HepG2 (cell line): Measurements from ENCODE around the gene TUBA4B. TPM values are rescaled to one million over a fixed set of nuclear protein-coding genes. Genes with fewer than 3 reads are reported as not detected.

ENCODE experiments used
- ATAC-seq: fragments of 200-7000 bp; cut with Tn5 transposase; 3 replicates; pipeline ENCODE4 v1.9.1; 2020; ENCODE audit warnings: mild to moderate bottlenecking, moderate library complexity
- BruUV-seq: library from RNA; stranded (reverse); fragments of 400-500 nt; replicated peaks from 2 replicates; lab custom pipeline; 2021; lab: Mats Ljungman, UMichigan
- CTCF ChIA-PET: fragments of 300-600 bp; formaldehyde crosslinking; extraction: SDS; loops from one replicate; lab custom pipeline; 2021; ENCODE audit warnings: low total read pairs, inconsistent platforms, low intra/inter-chr PET ratio; lab: Yijun Ruan, JAX
- POLR2A ChIA-PET: fragments of 350-600 bp; sonication (Branson Sonifier 250); formaldehyde crosslinking; loops from one replicate; lab custom pipeline; 2020; ENCODE audit warnings: antibody characterized with exemption, inconsistent platforms; lab: Yijun Ruan, JAX
- DNase-seq: peaks from one replicate; pipeline ENCODE4 v3.0.0-alpha.2; 2015; ENCODE audit warnings: low spot score
- FAIRE-seq: peaks from 3 replicates; lab custom pipeline; 2011; peaks lifted over from hg19 to GRCh38; lab: Jason Lieb, UNC
- H2AFZ ChIP-seq: one replicate; pipeline ENCODE4 v1.6.1; 2011; ENCODE audit warnings: low read length, inconsistent platforms
- H3K27ac ChIP-seq: fragments of 300-600 bp; 3 replicates; pipeline ENCODE4 v1.8.0; 2011; ENCODE audit warnings: mixed run types, mild to moderate bottlenecking, mixed read lengths, low read length, inconsistent platforms; ENCODE audit not compliant: insufficient read depth; ENCODE audit errors: extremely low read length
- H3K27me3 ChIP-seq, 2 experiments: fragments of 200-600 bp in 1 of 2; 2 replicates in 1 of 2; 3 replicates in 1 of 2; pipeline versions ENCODE4 v1.6.0 to v1.8.0; 2011; ENCODE audit warnings: low read length in 2 of 2, mild to moderate bottlenecking in 2 of 2, moderate library complexity in 2 of 2, inconsistent platforms in 1 of 2; ENCODE audit not compliant: insufficient read depth in 2 of 2, control insufficient read depth in 1 of 2
- H3K36me3 ChIP-seq, 2 experiments: fragments of 200-600 bp in 1 of 2; replicated peaks in 1 of 2; 2 replicates in 1 of 2; 3 replicates in 1 of 2; pipeline versions ENCODE4 v1.5.1 to v1.8.0; 2011; ENCODE audit warnings: low read length in 2 of 2, inconsistent platforms in 1 of 2; ENCODE audit not compliant: insufficient read depth in 2 of 2, control insufficient read depth in 1 of 2
- H3K4me1 ChIP-seq: 2 replicates; pipeline ENCODE4 v1.5.1; 2012; ENCODE audit warnings: low read length, inconsistent platforms; ENCODE audit not compliant: insufficient read depth
- H3K4me2 ChIP-seq: 2 replicates; pipeline ENCODE4 v1.6.0; 2011; ENCODE audit warnings: low read depth, low read length, inconsistent platforms
- H3K4me3 ChIP-seq, 3 experiments: fragments of 200-600 bp in 1 of 3; sonication (generic), shearing (Covaris generic) in 1 of 3; replicated peaks in 1 of 3; 2 replicates each; pipeline ENCODE4 v1.5.1; 2011 to 2016; ENCODE audit warnings: low read length in 3 of 3, inconsistent platforms in 2 of 3, low read depth in 2 of 3, mild to moderate bottlenecking in 2 of 3, control low read depth in 1 of 3, mixed read lengths in 1 of 3; ENCODE audit not compliant: insufficient read depth in 1 of 3
- H3K79me2 ChIP-seq: one replicate; pipeline ENCODE4 v1.6.1; 2011; ENCODE audit warnings: low read length, inconsistent platforms; ENCODE audit not compliant: insufficient read depth
- H3K9ac ChIP-seq: 2 replicates; pipeline ENCODE4 v1.6.0; 2011; ENCODE audit warnings: mild to moderate bottlenecking, low read depth, low read length, inconsistent platforms; ENCODE audit not compliant: insufficient read depth
- H3K9me3 ChIP-seq: 2 replicates; pipeline ENCODE4 v1.5.1; 2012; ENCODE audit warnings: mild to moderate bottlenecking, low read length
- H4K20me1 ChIP-seq: 2 replicates; pipeline ENCODE4 v1.6.0; 2011; ENCODE audit warnings: inconsistent platforms, mild to moderate bottlenecking, low read length, moderate library complexity; ENCODE audit not compliant: insufficient read depth
- CBFB ChIP-seq: sonication (generic); formaldehyde crosslinking; IDR thresholded peaks from 2 replicates; pipeline ENCODE4 v1.4.0; 2020; ENCODE audit warnings: missing genetic modification reagents
- CHD4 ChIP-seq: fragments of 200-600 bp; sonication (generic); IDR thresholded peaks from 2 replicates; pipeline ENCODE4 v1.7.0; 2017; ENCODE audit warnings: mild to moderate bottlenecking, low read length, borderline replicate concordance
- JUNB ChIP-seq: sonication (generic); formaldehyde crosslinking; IDR thresholded peaks from 2 replicates; pipeline ENCODE4 v1.8.0; 2022; ENCODE audit warnings: missing genetic modification reagents, mild to moderate bottlenecking, borderline replicate concordance
- PAX8 ChIP-seq: sonication (generic); formaldehyde crosslinking; IDR thresholded peaks from 2 replicates; pipeline ENCODE4 v1.8.0; 2022; ENCODE audit warnings: mild to moderate bottlenecking, missing genetic modification reagents, borderline replicate concordance
- XRCC5 ChIP-seq: fragments of 200-400 bp; formaldehyde crosslinking; optimal IDR thresholded peaks from 2 replicates; pipeline ENCODE3; 2017; ENCODE audit warnings: mild to moderate bottlenecking, low read length
- ZMYM3 ChIP-seq: sonication (generic); formaldehyde crosslinking; IDR thresholded peaks from 2 replicates; pipeline ENCODE4 v1.5.1; 2020; ENCODE audit warnings: mild to moderate bottlenecking, missing genetic modification reagents
- ZNF431 ChIP-seq: sonication (generic); formaldehyde crosslinking; IDR thresholded peaks from 2 replicates; pipeline ENCODE4 v1.9.0; 2022; ENCODE audit warnings: missing genetic modification reagents, low read depth, mild to moderate bottlenecking, borderline replicate concordance
- WGBS: methylation state at CpG from one replicate; pipeline ENCODE4 v1.1.6; 2017; ENCODE audit warnings: low lambda C conversion rate; 5-methylcytosine and 5-hydroxymethylcytosine counted together
- in situ Hi-C: cut with HindIII; loops from 2 replicates; pipeline ENCODE4 v1.10.0; 2017; ENCODE audit warnings: low pct_unique_long_range_greater_than_20kb; ENCODE audit not compliant: extremely low pct_ligation_motif_present
- intact Hi-C: fragments of 100-400 bp; cut with micrococcal nuclease; formaldehyde crosslinking; loops from one replicate; pipeline ENCODE4 v1.10.0; 2022; ENCODE audit not compliant: unreplicated experiment
- polyA plus RNA-seq, 8 experiments: library from polyadenylated mRNA; depleted of rRNA in 3 of 8; stranded (reverse) in 7 of 8; unstranded in 1 of 8; fragments of >200 nt; fragmentation: Illumina TruSeq in 4 of 8; extraction: Trizol in 4 of 8; gene quantifications; 2 replicates each; pipeline versions ENCODE4 v1.2.1 to v1.2.3, GENCODE V29; 2011 to 2016; ENCODE audit warnings: low read depth in 4 of 8, missing spikeins in 1 of 8, mixed read lengths in 1 of 8; ENCODE audit not compliant: insufficient read depth in 1 of 8
- total RNA-seq, 5 experiments: library from RNA; depleted of rRNA; stranded (reverse); fragments of >200 nt; fragmentation: Illumina TruSeq; extraction: Trizol; gene quantifications; 2 replicates each; pipeline ENCODE4 v1.2.3, GENCODE V29; 2016; ENCODE audit warnings: low read depth in 1 of 5
- TF ChIP-seq, protein P1 (sequence below): IDR thresholded peaks from 2 replicates; pipeline ENCODE4 v1.6.1; 2012; ENCODE audit warnings: inconsistent platforms

TUBA4B gene
- total and polyA plus RNA-seq, 2 of the 13 experiments (the other 11 are each of a cell fraction or from before 2014, with no cell fraction given): 0.18 to 0.22 TPM

DNA sequence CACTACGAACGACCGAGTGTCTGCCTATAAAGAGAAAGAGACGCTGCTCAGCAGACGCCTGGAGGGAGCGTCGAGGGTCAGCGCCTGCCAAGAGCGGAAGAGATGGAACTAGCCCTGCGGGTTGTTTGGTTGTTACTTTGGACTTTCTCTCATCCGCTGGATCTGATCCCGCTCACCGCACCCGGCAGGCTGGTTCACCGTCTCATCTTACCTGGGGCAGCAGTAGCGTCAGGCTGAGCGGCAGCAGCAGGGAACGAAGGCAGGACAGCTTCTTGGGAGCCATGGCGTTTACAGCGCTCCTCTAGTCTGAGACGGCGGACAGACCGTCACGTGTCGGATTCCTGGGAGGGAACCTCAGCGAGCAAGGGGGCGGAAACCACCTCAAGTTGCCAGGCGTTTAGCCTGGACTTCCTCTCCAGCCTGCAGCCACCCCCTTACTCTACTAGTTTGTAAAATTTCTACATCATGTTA is 9.7 kb upstream of the TUBA4B start (continued):
- TF ChIP-seq PAX8 (CRISPR knock-in tag): no peak
- no peak for TF ChIP-seq XRCC5
- TF ChIP-seq JUNB (CRISPR knock-in tag): no peak

DNA sequence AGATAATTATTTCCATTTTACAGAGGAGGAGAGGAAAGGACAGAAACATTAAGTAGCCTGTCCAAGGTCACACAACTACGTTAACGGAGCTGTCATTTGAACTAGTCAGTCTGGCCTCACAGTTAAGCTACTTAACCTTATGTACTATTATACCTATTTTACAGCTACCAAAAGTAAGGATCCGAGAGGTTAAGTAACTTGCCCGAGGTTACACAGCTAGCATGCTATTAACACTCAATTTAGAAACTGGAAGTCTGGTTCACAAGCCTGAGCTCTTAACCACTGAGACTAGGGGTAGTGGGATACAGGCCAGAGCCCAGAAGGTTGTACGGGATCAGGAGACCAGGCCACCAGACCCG is 8.3 kb upstream of the TUBA4B start:
- FAIRE-seq (peak; percentile 46), ATAC-seq (no peak), DNase-seq (no peak)
- Histone ChIP-seq H3K9me3 (no peaks in the 10 kb centered on the region), H4K20me1 (no peaks in the 10 kb centered on the region), H3K4me3 (peak overlapping the region; percentile 88 to 97 (median 93)), H3K4me2 (peak overlapping the region; percentile 90), H3K36me3 (peaks cover 2 to 13% of the 10 kb centered on the region in 2 experiments), H3K27me3 (no peaks in the 10 kb centered on the region; a peak in 1 of 5 replicates), H3K4me1 (peaks cover 48% of the 10 kb centered on the region), H3K9ac (peak overlapping the region; percentile 90), H2AFZ (no peak overlapping the region), H3K79me2 (peaks cover 14% of the 10 kb centered on the region), H3K27ac (peak overlapping the region; percentile 72)
- TSS peak; percentile 79 for BruUV-seq
- intact Hi-C loops: loop anchor here (1.0 kb wide), 1 partner anchor 15 kb away; the partner anchor contains the start of genes ANKZF1 and ATG9A
- TF ChIP-seq, protein P1, sequence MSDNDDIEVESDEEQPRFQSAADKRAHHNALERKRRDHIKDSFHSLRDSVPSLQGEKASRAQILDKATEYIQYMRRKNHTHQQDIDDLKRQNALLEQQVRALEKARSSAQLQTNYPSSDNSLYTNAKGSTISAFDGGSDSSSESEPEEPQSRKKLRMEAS: no peak
- TF ChIP-seq ZNF431 (CRISPR knock-in tag): 0 out of 2 replicates have a peak, but pooled peaks have one; percentile 3
- TF ChIP-seq CHD4: peak; percentile 38; the same call in 1 of the 2 replicates
- TF ChIP-seq ZMYM3: peak; percentile 57
- TF ChIP-seq CBFB (CRISPR knock-in tag): no peak
- in situ Hi-C loops: no loop called here
- POLR2A ChIA-PET: interaction anchor here (0.7 to 3.2 kb wide), 26 partner anchors 8 to 463 kb away, joined by 3 to 69 read pairs (median 7); partner anchors contain the start of genes ABCB6, ANKZF1, ATG9A and CNPPD1
- CTCF ChIA-PET: no interaction called here
- WGBS: 0% methylated on average over 4 of the region's 6 CpGs
